DOHH2 (cell line): ENCODE data around the gene MRPS26.

Experiments used
- EZH2phosphoT487 ChIP-seq: fragments of 200-600 bp; sonication (generic); IDR thresholded peaks from 2 replicates; pipeline ENCODE4 v1.6.1; 2017; ENCODE audit warnings: borderline replicate concordance, mild to moderate bottlenecking, antibody characterized with exemption, low read length, moderate library complexity, mixed read lengths
- TF ChIP-seq, protein P1 (sequence below): fragments of 200-600 bp; sonication (generic); IDR thresholded peaks from one replicate; pipeline ENCODE4 v1.5.1; 2014; ENCODE audit warnings: antibody characterized with exemption, mild to moderate bottlenecking, low read depth, low read length; ENCODE audit not compliant: poor library complexity, severe bottlenecking

DNA sequence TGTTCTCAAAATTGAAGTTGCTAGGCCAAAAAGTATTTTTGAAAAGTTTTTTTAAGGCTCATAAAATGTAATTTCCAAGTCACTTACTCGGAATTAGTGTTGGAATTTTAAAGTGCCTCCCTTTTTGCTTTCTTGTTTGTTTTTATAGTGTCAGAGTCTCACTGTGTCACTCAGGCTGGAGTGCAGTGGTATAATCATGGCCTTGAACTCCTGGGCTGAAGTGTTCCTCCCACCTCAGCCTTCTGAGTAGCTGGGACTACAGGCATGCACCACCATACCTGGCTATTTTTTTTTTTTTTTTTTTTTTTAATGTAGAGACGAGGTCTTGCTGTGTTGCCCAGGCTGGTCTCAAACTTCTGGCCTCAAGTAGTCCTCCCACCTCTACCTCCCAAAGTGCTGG lies 42.4 kb upstream of the MRPS26 start:
- TF ChIP-seq, protein P1, sequence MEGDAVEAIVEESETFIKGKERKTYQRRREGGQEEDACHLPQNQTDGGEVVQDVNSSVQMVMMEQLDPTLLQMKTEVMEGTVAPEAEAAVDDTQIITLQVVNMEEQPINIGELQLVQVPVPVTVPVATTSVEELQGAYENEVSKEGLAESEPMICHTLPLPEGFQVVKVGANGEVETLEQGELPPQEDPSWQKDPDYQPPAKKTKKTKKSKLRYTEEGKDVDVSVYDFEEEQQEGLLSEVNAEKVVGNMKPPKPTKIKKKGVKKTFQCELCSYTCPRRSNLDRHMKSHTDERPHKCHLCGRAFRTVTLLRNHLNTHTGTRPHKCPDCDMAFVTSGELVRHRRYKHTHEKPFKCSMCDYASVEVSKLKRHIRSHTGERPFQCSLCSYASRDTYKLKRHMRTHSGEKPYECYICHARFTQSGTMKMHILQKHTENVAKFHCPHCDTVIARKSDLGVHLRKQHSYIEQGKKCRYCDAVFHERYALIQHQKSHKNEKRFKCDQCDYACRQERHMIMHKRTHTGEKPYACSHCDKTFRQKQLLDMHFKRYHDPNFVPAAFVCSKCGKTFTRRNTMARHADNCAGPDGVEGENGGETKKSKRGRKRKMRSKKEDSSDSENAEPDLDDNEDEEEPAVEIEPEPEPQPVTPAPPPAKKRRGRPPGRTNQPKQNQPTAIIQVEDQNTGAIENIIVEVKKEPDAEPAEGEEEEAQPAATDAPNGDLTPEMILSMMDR: no peak
- no peak for TF ChIP-seq EZH2phosphoT487
